Measurements from ENCODE around the gene GPRC5B. TPM values are rescaled to one million over a fixed set of nuclear protein-coding genes. Genes with fewer than 3 reads are reported as not detected.

Gene GPRC5B
- total and polyA plus RNA-seq, 2 of the 8 experiments (the other 6 are each of a cell fraction or from before 2014, with no cell fraction given), result 106 to 160 TPM

GRCh38 chr16:19848756-19849155, 35.9 kb downstream of the GPRC5B start:
- no peak overlapping the region for H3K23ac ChIP-seq (ENCODE audit: insufficient read length)
- ChIA-PET POLR2A (ENCODE audit: partially characterized antibody) (interaction anchor here (1.4 kb wide), 1 partner anchor 10 kb away, joined by 3 read pairs; no protein-coding TSS in a partner anchor), CTCF (ENCODE audit: partially characterized antibody) (interaction anchor here (1.3 kb wide), 1 partner anchor 265 kb away, joined by 3 read pairs; no protein-coding TSS in a partner anchor)
- no peaks in the 10 kb centered on the region for H4K20me1 ChIP-seq (replicated peaks in 1 of 2; ENCODE audit: control insufficient read depth in 1 of 2, insufficient read depth in 2 of 2, low read length in 2 of 2)
- no peak overlapping the region for H2BK15ac ChIP-seq (ENCODE audit: low read length)
- H4K8ac ChIP-seq (ENCODE audit: extremely low read depth, insufficient read depth, low read length), result no peak overlapping the region
- no peaks in the 10 kb centered on the region for H3K23me2 ChIP-seq (ENCODE audit: low read depth, low read length)
- no peak overlapping the region for H3K4ac ChIP-seq (replicated peaks; ENCODE audit: insufficient read length, low read depth, low read length)
- H3K27me3 ChIP-seq (replicated peaks in 1 of 4; ENCODE audit: control insufficient read depth in 3 of 4, extremely low read depth in 1 of 4, insufficient read depth in 3 of 4, low read length in 3 of 4), result no peaks in the 10 kb centered on the region
- H3K18ac ChIP-seq (ENCODE audit: extremely low read depth, low read length), result no peak overlapping the region
- no peak overlapping the region for H2AFZ ChIP-seq (ENCODE audit: low read length)
- no peak overlapping the region for H3K56ac ChIP-seq (replicated peaks; ENCODE audit: insufficient read length, low read depth, low read length)
- H4K5ac ChIP-seq (ENCODE audit: insufficient read length, low read depth, low read length), result no peak overlapping the region
- H4K91ac ChIP-seq (replicated peaks; ENCODE audit: insufficient read length, low read length), result no peak overlapping the region
- no peak overlapping the region for H3K4me3 ChIP-seq (ENCODE audit: extremely low read depth in 1 of 4, insufficient read depth in 2 of 4, low read depth in 3 of 4, low read length in 4 of 4)
- FAIRE-seq (no peak), DNase-seq (ENCODE audit: low read depth in 1 of 2, low spot score in 2 of 2) (no peak)
- no peaks in the 10 kb centered on the region for H3K9me3 ChIP-seq (ENCODE audit: insufficient read depth in 2 of 2, low read depth in 1 of 2, low read length in 1 of 2)
- H3K4me2 ChIP-seq (ENCODE audit: insufficient read depth in 1 of 2, low read depth in 2 of 2, low read length in 2 of 2), result no peak overlapping the region
- H3K79me1 ChIP-seq (ENCODE audit: low read depth, low read length), result no peaks in the 10 kb centered on the region
- no peak overlapping the region for H2BK12ac ChIP-seq (ENCODE audit: low read depth, low read length)
- TF ChIP-seq HDAC6 (IDR thresholded peaks at IDR 0.05; ENCODE audit: low read depth, low read length), result no peak
- no peak for TF ChIP-seq JUN (IDR thresholded peaks at IDR 0.05; ENCODE audit: low read depth, low read length)
- no peak for TF ChIP-seq SP1 (IDR thresholded peaks at IDR 0.05; ENCODE audit: low read depth, low read length)
- TF ChIP-seq USF2 (IDR thresholded peaks at IDR 0.05; ENCODE audit: low read length), result no peak
- no peak for TF ChIP-seq CHD2 (IDR thresholded peaks at IDR 0.05; ENCODE audit: low read length)
- no peak for TF ChIP-seq SAP30 (IDR thresholded peaks at IDR 0.05; ENCODE audit: insufficient read depth, insufficient replicate concordance, low read length)
- H3K4me1 ChIP-seq (replicated peaks in 1 of 4; ENCODE audit: control insufficient read depth in 3 of 4, insufficient read depth in 4 of 4, low read length in 3 of 4), result peaks cover 0 to 12% (median 11%) of the 10 kb centered on the region in 4 experiments; a peak in 4 of 7 replicates
- no peak overlapping the region for H3K9ac ChIP-seq (replicated peaks in 1 of 4; ENCODE audit: extremely low read depth in 1 of 4, low read depth in 3 of 4, low read length in 3 of 4)
- 92% methylated on average over 3 of the region's 3 CpGs; no CpG with 5 or more reads in 1 of the 2 experiments for WGBS, 2 experiments (ENCODE audit: extremely low coverage in 1 of 2, insufficient coverage in 1 of 2, insufficient read length in 1 of 2, insufficient replicate concordance in 2 of 2, low coverage in 1 of 2, low lambda C conversion rate in 2 of 2, missing lambda C conversion rate in 1 of 2)
- H2AK5ac ChIP-seq (ENCODE audit: low read depth, low read length), result no peak overlapping the region
- no peak overlapping the region for H2BK5ac ChIP-seq (ENCODE audit: low read depth, low read length)
- no peak overlapping the region for H2BK120ac ChIP-seq (replicated peaks; ENCODE audit: low read depth, low read length)
- H3K36me3 ChIP-seq (ENCODE audit: control insufficient read depth in 2 of 4, insufficient read depth in 4 of 4, low read length in 3 of 4), result no peaks in the 10 kb centered on the region
- H3K79me2 ChIP-seq (ENCODE audit: control insufficient read depth in 1 of 2, insufficient read depth in 2 of 2, low read length in 2 of 2), result no peaks in the 10 kb centered on the region
- H3K27ac ChIP-seq (ENCODE audit: low read depth, low read length), result no peak overlapping the region
- no peak overlapping the region for H2BK20ac ChIP-seq (ENCODE audit: low read length)
- H3K14ac ChIP-seq (ENCODE audit: insufficient read length), result no peak overlapping the region
